ENCODE data around the gene NODAL. TPM values are rescaled to one million over a fixed set of nuclear protein-coding genes. Genes with fewer than 3 reads are reported as not detected.

Gene NODAL
- total RNA-seq, 4 donors from 2014 or later, result not detected

GRCh38 chr10:70440296-70441160 is 953 bp downstream of the NODAL start:
- Histone ChIP-seq H3K36me3 (peaks cover 0 to 7% (median 0%) of the 10 kb centered on the region in 3 donors), H3K27ac (no peak overlapping the region), H3K9me3 (no peaks in the 10 kb centered on the region), H3K4me1 (peaks cover 0 to 19% (median 14%) of the 10 kb centered on the region in 4 donors), H3K27me3 (peaks cover 0 to 35% of the 10 kb centered on the region in 2 donors), H3K4me3 (peak overlapping the region in 3 of 4 donors; percentile 26 to 38 (median 37))
- no peak for DNase-seq (ENCODE audit: low spot score in 2 of 2)
- 5 to 10% methylated on average over 25 to 45 of the region's 69 CpGs for WGBS, 2 donors
- TF ChIP-seq POLR2A (IDR thresholded peaks at IDR 0.05) (no peak), EP300 (IDR thresholded peaks at IDR 0.05) (no peak)
- TF ChIP-seq, protein P1, sequence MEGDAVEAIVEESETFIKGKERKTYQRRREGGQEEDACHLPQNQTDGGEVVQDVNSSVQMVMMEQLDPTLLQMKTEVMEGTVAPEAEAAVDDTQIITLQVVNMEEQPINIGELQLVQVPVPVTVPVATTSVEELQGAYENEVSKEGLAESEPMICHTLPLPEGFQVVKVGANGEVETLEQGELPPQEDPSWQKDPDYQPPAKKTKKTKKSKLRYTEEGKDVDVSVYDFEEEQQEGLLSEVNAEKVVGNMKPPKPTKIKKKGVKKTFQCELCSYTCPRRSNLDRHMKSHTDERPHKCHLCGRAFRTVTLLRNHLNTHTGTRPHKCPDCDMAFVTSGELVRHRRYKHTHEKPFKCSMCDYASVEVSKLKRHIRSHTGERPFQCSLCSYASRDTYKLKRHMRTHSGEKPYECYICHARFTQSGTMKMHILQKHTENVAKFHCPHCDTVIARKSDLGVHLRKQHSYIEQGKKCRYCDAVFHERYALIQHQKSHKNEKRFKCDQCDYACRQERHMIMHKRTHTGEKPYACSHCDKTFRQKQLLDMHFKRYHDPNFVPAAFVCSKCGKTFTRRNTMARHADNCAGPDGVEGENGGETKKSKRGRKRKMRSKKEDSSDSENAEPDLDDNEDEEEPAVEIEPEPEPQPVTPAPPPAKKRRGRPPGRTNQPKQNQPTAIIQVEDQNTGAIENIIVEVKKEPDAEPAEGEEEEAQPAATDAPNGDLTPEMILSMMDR (IDR thresholded peaks at IDR 0.05), result no peak

DNA sequence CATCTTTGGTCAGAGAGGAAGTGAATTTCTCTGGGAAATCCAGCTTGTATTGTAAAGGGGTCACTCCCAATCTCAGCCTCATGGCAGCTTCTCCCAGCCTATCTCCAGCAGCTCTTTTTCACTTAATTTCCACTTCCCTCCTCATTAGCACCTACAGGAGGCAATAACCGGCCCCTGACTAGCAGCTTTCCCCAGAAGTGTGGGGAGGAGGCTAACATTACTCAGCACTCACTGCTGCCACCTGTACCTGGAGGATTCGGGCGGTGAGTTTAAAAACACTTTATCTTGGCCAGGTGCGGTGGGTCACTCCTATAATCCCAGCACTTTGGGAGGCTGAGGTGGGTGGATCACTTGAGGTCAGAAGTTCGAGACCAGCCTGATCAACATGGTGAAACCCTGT is 3.8 kb downstream of the NODAL start:
- TF ChIP-seq, protein P1 (IDR thresholded peaks at IDR 0.05), result no peak
- TF ChIP-seq EP300 (IDR thresholded peaks at IDR 0.05) (no peak), POLR2A (IDR thresholded peaks at IDR 0.05) (no peak)
- Histone ChIP-seq H3K27ac (no peak overlapping the region), H3K4me1 (peaks cover 0 to 24% (median 15%) of the 10 kb centered on the region in 4 donors), H3K36me3 (peaks cover 0 to 15% (median 0%) of the 10 kb centered on the region in 3 donors), H3K27me3 (peaks cover 0 to 28% of the 10 kb centered on the region in 2 donors), H3K4me3 (no peak overlapping the region), H3K9me3 (no peaks in the 10 kb centered on the region)
- DNase-seq (ENCODE audit: low spot score in 2 of 2), result no peak
- 77% methylated on average over 5 of the region's 5 CpGs for WGBS, 2 donors

GRCh38 chr10:70435241-70436085 is 6.0 kb downstream of the NODAL start:
- H3K9me3 ChIP-seq, result no peaks in the 10 kb centered on the region
- H3K27ac ChIP-seq, result no peak overlapping the region
- H3K4me1 ChIP-seq, result peaks cover 0 to 34% (median 24%) of the 10 kb centered on the region in 4 donors
- no peak for DNase-seq (ENCODE audit: low spot score in 2 of 2)
- 92 to 94% methylated on average over 12 to 19 of the region's 19 CpGs for WGBS, 2 donors
- peaks cover 0 to 5% of the 10 kb centered on the region in 2 donors for H3K27me3 ChIP-seq
- TF ChIP-seq, protein P1 (IDR thresholded peaks at IDR 0.05), result no peak
- TF ChIP-seq EP300 (IDR thresholded peaks at IDR 0.05) (no peak), POLR2A (IDR thresholded peaks at IDR 0.05) (no peak)
- H3K36me3 ChIP-seq, result peaks cover 0 to 15% (median 0%) of the 10 kb centered on the region in 3 donors
- no peak overlapping the region for H3K4me3 ChIP-seq

- H3K27me3 ChIP-seq, result no peaks in the 10 kb centered on the region
- H3K27ac ChIP-seq, result peak overlapping the region in 1 of 4 donors; percentile 3
- no peak for TF ChIP-seq POLR2A (IDR thresholded peaks at IDR 0.05)
- TF ChIP-seq, protein P1 (IDR thresholded peaks at IDR 0.05), result no peak
- TF ChIP-seq EP300 (IDR thresholded peaks at IDR 0.05), result no peak
- no peak overlapping the region for H3K4me3 ChIP-seq
- WGBS, 2 donors, result 83% methylated on average over 9 of the region's 9 CpGs
- peaks cover 0 to 40% (median 29%) of the 10 kb centered on the region in 4 donors for H3K4me1 ChIP-seq
- no peaks in the 10 kb centered on the region for H3K9me3 ChIP-seq
- DNase-seq (ENCODE audit: low spot score in 2 of 2), result no peak
- H3K36me3 ChIP-seq, result peaks cover 0 to 27% (median 0%) of the 10 kb centered on the region in 3 donors
Observed at GRCh38 chr10:70433581-70434280, 7.8 kb downstream of the NODAL start.

Data from tibial nerve (tissue), 4 donors.